Stimulated activated CD4-positive, alpha-beta T cell treated with anti-CD3 and anti-CD28 coated beads, Interleukin-12 subunit alpha, Interleukin-12 subunit beta, amount 100 ng/mL, for 4 hours (primary cell): ENCODE data around the gene NRDE2.
"Not testable (repeated sequence)": the region's sequence is repeated elsewhere in the genome, so short reads cannot be mapped to it uniquely, and the experiment has no call there.

Source experiments
- DNase-seq: peaks from one replicate; pipeline ENCODE4 v3.0.0-alpha.2; 2020

The NRDE2 gene

GRCh38 chr14:90342327-90342726 lies 10.6 kb upstream of the NRDE2 start:
- no peak for DNase-seq

GRCh38 chr14:90341784-90342183 lies 10.0 kb upstream of the NRDE2 start:
- no peak for DNase-seq

GRCh38 chr14:90341232-90341631 lies 9.5 kb upstream of the NRDE2 start:
- not testable (repeated sequence) for DNase-seq

GRCh38 chr14:90336985-90337384 lies 5.2 kb upstream of the NRDE2 start:
- no peak for DNase-seq

GRCh38 chr14:90336401-90336800 lies 4.7 kb upstream of the NRDE2 start:
- no peak for DNase-seq

- no peak for DNase-seq
Measured at GRCh38 chr14:90332271-90332584, 487 bp upstream of the NRDE2 start.

- DNase-seq = no peak
Measured at GRCh38 chr14:90330203-90331196, 1.2 kb downstream of the NRDE2 start.

- DNase-seq = no peak
Measured at GRCh38 chr14:90321891-90322290, 9.8 kb downstream of the NRDE2 start.

GRCh38 chr14:90319634-90320541 lies 11.9 kb downstream of the NRDE2 start:
- no peak for DNase-seq

GRCh38 chr14:90319173-90319572 lies 12.6 kb downstream of the NRDE2 start:
- no peak for DNase-seq

GRCh38 chr14:90318016-90318415 lies 13.7 kb downstream of the NRDE2 start:
- no peak for DNase-seq

- DNase-seq = no peak
Measured at GRCh38 chr14:90317286-90317685, 14.5 kb downstream of the NRDE2 start.

GRCh38 chr14:90308561-90308960 lies 23.2 kb downstream of the NRDE2 start:
- DNase-seq = no peak

- DNase-seq = no peak
Measured at GRCh38 chr14:90305176-90305601, 26.6 kb downstream of the NRDE2 start.

- no peak for DNase-seq
Measured at GRCh38 chr14:90304502-90304901, 27.2 kb downstream of the NRDE2 start.

GRCh38 chr14:90303473-90303872 lies 28.3 kb downstream of the NRDE2 start:
- no peak for DNase-seq

- DNase-seq = no peak
Measured at GRCh38 chr14:90302529-90303303, 29.0 kb downstream of the NRDE2 start.

GRCh38 chr14:90301668-90302090 lies 30.1 kb downstream of the NRDE2 start:
- no peak for DNase-seq

- no peak for DNase-seq
Measured at GRCh38 chr14:90301122-90301521, 30.6 kb downstream of the NRDE2 start.

GRCh38 chr14:90300611-90301047 lies 31.1 kb downstream of the NRDE2 start:
- DNase-seq = no peak

- no peak for DNase-seq
Measured at GRCh38 chr14:90299408-90299807, 32.3 kb downstream of the NRDE2 start.

- no peak for DNase-seq
Measured at GRCh38 chr14:90297876-90298629, 33.7 kb downstream of the NRDE2 start.
